ENCODE results near the gene GRIK3.

GRIK3 gene

GRCh38 chr1:36844917-36845316 lies 189.4 kb downstream of the GRIK3 start:
- DNase-seq, result no peak
- no peak for TF ChIP-seq GATA1 (IDR thresholded peaks at IDR 0.05; ENCODE audit: low read depth, low read length)

GRCh38 chr1:36843906-36844610 lies 190.3 kb downstream of the GRIK3 start:
- no peak for DNase-seq
- no peak for TF ChIP-seq POLR2A (IDR thresholded peaks at IDR 0.05; ENCODE audit: low read length)
- no peak for TF ChIP-seq GATA1 (IDR thresholded peaks at IDR 0.05; ENCODE audit: low read depth, low read length)

- TF ChIP-seq GATA1 (IDR thresholded peaks at IDR 0.05; ENCODE audit: low read depth, low read length), result no peak
- DNase-seq, result no peak
These were observed 191.3 kb downstream of the GRIK3 start for GRCh38 chr1:36843027-36843426.

GRCh38 chr1:36842448-36842847 lies 191.9 kb downstream of the GRIK3 start:
- TF ChIP-seq GATA1 (IDR thresholded peaks at IDR 0.05; ENCODE audit: low read depth, low read length) (no peak), POLR2A (IDR thresholded peaks at IDR 0.05; ENCODE audit: low read length) (no peak)
- no peak for DNase-seq

GRCh38 chr1:36839485-36839884 lies 194.8 kb downstream of the GRIK3 start:
- no peak for DNase-seq
- no peak for TF ChIP-seq GATA1 (IDR thresholded peaks at IDR 0.05; ENCODE audit: low read depth, low read length)
- no peak for TF ChIP-seq POLR2A (IDR thresholded peaks at IDR 0.05; ENCODE audit: low read length)

GRCh38 chr1:36838888-36839287 lies 195.4 kb downstream of the GRIK3 start:
- no peak for TF ChIP-seq GATA1 (IDR thresholded peaks at IDR 0.05; ENCODE audit: low read depth, low read length)
- TF ChIP-seq POLR2A (IDR thresholded peaks at IDR 0.05; ENCODE audit: low read length), result no peak
- no peak for DNase-seq

- no peak for DNase-seq
- TF ChIP-seq POLR2A (IDR thresholded peaks at IDR 0.05; ENCODE audit: low read length) (no peak), GATA1 (IDR thresholded peaks at IDR 0.05; ENCODE audit: low read depth, low read length) (no peak)
These were observed 197.4 kb downstream of the GRIK3 start for GRCh38 chr1:36836916-36837315.

- no peak for DNase-seq
- TF ChIP-seq GATA1 (IDR thresholded peaks at IDR 0.05; ENCODE audit: low read depth, low read length) (no peak), POLR2A (IDR thresholded peaks at IDR 0.05; ENCODE audit: low read length) (no peak)
These were observed 198.0 kb downstream of the GRIK3 start for GRCh38 chr1:36836196-36836883.

- no peak for DNase-seq
- no peak for TF ChIP-seq POLR2A (IDR thresholded peaks at IDR 0.05; ENCODE audit: low read length)
- TF ChIP-seq GATA1 (IDR thresholded peaks at IDR 0.05; ENCODE audit: low read depth, low read length), result no peak
These were observed 198.6 kb downstream of the GRIK3 start for GRCh38 chr1:36835696-36836095.

- TF ChIP-seq POLR2A (IDR thresholded peaks at IDR 0.05; ENCODE audit: low read length) (no peak), GATA1 (IDR thresholded peaks at IDR 0.05; ENCODE audit: low read depth, low read length) (no peak)
These were observed 199.2 kb downstream of the GRIK3 start for GRCh38 chr1:36835017-36835695.

GRCh38 chr1:36834586-36834985 lies 199.7 kb downstream of the GRIK3 start:
- no peak for DNase-seq
- TF ChIP-seq POLR2A (IDR thresholded peaks at IDR 0.05; ENCODE audit: low read length) (no peak), GATA1 (IDR thresholded peaks at IDR 0.05; ENCODE audit: low read depth, low read length) (no peak)

More at GRCh38 chr1:36835017-36835695, 199.2 kb downstream of the GRIK3 start:
- DNase-seq, result no peak

GRCh38 chr1:36831186-36831810 lies 203.0 kb downstream of the GRIK3 start:
- no peak for TF ChIP-seq GATA1 (IDR thresholded peaks at IDR 0.05; ENCODE audit: low read depth, low read length)
- TF ChIP-seq POLR2A (IDR thresholded peaks at IDR 0.05; ENCODE audit: low read length), result no peak
- DNase-seq, result no peak

GRCh38 chr1:36829961-36830360 lies 204.4 kb downstream of the GRIK3 start:
- no peak for DNase-seq
- no peak for TF ChIP-seq GATA1 (IDR thresholded peaks at IDR 0.05; ENCODE audit: low read depth, low read length)
- TF ChIP-seq POLR2A (IDR thresholded peaks at IDR 0.05; ENCODE audit: low read length), result no peak

GRCh38 chr1:36829066-36829465 lies 205.2 kb downstream of the GRIK3 start:
- TF ChIP-seq GATA1 (IDR thresholded peaks at IDR 0.05; ENCODE audit: low read depth, low read length) (no peak), POLR2A (IDR thresholded peaks at IDR 0.05; ENCODE audit: low read length) (no peak)
- no peak for DNase-seq
